Loucy (cell line): ENCODE results near the gene BLTP3A.

ENCODE experiments used
- EZH2phosphoT487 ChIP-seq: fragments of 200-600 bp; IDR thresholded peaks from 2 replicates; pipeline ENCODE4 v1.6.1; 2018; ENCODE audit warnings: antibody characterized with exemption, mild to moderate bottlenecking, moderate library complexity, borderline replicate concordance
- TF ChIP-seq, protein P1 (sequence below): fragments of 200-600 bp; sonication (generic); conservative IDR thresholded peaks from 2 replicates; pipeline ENCODE4 v1.5.1; 2014; ENCODE audit warnings: mild to moderate bottlenecking, antibody characterized with exemption, low read length

DNA sequence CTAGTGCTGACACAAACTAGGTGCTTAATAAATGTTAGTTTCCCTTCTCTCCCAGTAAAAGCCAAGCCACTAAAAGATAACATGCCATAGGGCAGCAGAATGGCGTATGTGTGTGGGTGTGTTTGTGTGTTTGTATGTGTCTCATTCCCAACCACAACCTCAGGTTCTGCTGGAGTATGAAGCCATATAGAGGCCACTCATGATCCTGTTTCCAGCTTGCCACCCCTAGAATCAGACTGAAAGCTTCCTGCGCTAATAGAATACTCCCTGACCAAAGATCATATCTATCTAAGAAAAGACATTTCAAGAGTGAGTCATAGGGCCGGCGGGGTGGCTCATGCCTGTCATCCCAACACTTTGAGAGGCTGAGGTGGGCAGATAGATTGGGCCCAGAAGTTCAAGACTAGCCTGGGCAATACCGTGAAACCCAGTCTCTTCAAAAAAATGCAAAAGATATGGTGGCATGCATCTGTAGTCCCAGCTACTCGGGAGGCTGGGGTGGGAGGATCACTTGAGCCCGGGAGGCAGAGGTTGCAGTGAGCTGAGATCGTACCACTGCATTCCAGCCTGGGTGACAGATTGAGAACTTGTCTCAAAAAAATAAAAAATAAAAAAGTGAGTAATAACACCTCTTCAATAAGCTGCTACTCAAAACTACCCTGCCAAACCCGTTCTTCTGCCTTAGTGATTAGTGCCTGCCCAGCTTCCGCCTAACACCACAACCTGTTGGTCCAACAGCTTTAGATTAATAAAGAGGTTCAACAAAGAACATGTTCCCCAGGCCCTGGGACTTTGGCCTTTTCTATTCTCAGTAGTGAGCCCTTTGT lies 46.4 kb upstream of the BLTP3A start:
- TF ChIP-seq, protein P1, sequence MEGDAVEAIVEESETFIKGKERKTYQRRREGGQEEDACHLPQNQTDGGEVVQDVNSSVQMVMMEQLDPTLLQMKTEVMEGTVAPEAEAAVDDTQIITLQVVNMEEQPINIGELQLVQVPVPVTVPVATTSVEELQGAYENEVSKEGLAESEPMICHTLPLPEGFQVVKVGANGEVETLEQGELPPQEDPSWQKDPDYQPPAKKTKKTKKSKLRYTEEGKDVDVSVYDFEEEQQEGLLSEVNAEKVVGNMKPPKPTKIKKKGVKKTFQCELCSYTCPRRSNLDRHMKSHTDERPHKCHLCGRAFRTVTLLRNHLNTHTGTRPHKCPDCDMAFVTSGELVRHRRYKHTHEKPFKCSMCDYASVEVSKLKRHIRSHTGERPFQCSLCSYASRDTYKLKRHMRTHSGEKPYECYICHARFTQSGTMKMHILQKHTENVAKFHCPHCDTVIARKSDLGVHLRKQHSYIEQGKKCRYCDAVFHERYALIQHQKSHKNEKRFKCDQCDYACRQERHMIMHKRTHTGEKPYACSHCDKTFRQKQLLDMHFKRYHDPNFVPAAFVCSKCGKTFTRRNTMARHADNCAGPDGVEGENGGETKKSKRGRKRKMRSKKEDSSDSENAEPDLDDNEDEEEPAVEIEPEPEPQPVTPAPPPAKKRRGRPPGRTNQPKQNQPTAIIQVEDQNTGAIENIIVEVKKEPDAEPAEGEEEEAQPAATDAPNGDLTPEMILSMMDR, result no peak
- no peak for TF ChIP-seq EZH2phosphoT487
